HepG2 (cell line): ENCODE data around the gene FDXR. TPM values are rescaled to one million over a fixed set of nuclear protein-coding genes. Genes with fewer than 3 reads are reported as not detected.

ENCODE experiments used
- AGO1 ChIP-seq: fragments of 200-400 bp; formaldehyde crosslinking; IDR thresholded peaks from 2 replicates; pipeline ENCODE4 v1.6.1; 2017; ENCODE audit warnings: mild to moderate bottlenecking, low read depth, low read length, moderate library complexity; ENCODE audit not compliant: poor library complexity, severe bottlenecking
- AGO2 ChIP-seq: fragments of 200-400 bp; formaldehyde crosslinking; optimal IDR thresholded peaks from 2 replicates; pipeline ENCODE3; 2017; ENCODE audit warnings: mild to moderate bottlenecking, low read depth, low read length, moderate library complexity
- CBX2 ChIP-seq, 2 experiments: fragments of 200-600 bp in 1 of 2; sonication (generic); formaldehyde crosslinking in 1 of 2; IDR thresholded peaks; 2 replicates each; pipeline versions ENCODE4 v1.7.0 to v1.8.1; 2018 to 2022; ENCODE audit warnings: low read depth in 2 of 2, low read length in 1 of 2, mild to moderate bottlenecking in 1 of 2, missing genetic modification reagents in 1 of 2
- CENPT ChIP-seq: sonication (generic); formaldehyde crosslinking; IDR thresholded peaks from 2 replicates; pipeline ENCODE4 v1.8.0; 2022; ENCODE audit warnings: low read depth, mild to moderate bottlenecking, moderate library complexity, missing genetic modification reagents
- CHD2 ChIP-seq: IDR thresholded peaks from 2 replicates; pipeline ENCODE4 v1.6.1; 2011; ENCODE audit warnings: low read depth, low read length, improper control_type of control experiment
- FOSL2 ChIP-seq: sonication (generic); formaldehyde crosslinking; IDR thresholded peaks from 2 replicates; pipeline ENCODE4 v1.4.0; 2020; ENCODE audit warnings: missing genetic modification reagents
- KLF13 ChIP-seq: sonication (generic); formaldehyde crosslinking; IDR thresholded peaks from 2 replicates; pipeline ENCODE4 v1.4.0; 2020; ENCODE audit warnings: mild to moderate bottlenecking, missing genetic modification reagents
- MED1 ChIP-seq: sonication (generic); formaldehyde crosslinking; IDR thresholded peaks from 2 replicates; pipeline ENCODE4 v1.4.0; 2020; ENCODE audit warnings: missing genetic modification reagents
- PITX1 ChIP-seq: sonication (generic); formaldehyde crosslinking; IDR thresholded peaks from 2 replicates; pipeline ENCODE4 v1.5.1; 2020; ENCODE audit warnings: mild to moderate bottlenecking, missing genetic modification reagents
- RAD21 ChIP-seq: fragments of 450-650 bp; formaldehyde crosslinking; IDR thresholded peaks from 2 replicates; pipeline ENCODE4 v1.5.0; 2020; ENCODE audit warnings: mild to moderate bottlenecking
- SALL2 ChIP-seq: sonication (generic); formaldehyde crosslinking; IDR thresholded peaks from 2 replicates; pipeline ENCODE4 v1.8.1; 2023; ENCODE audit warnings: mild to moderate bottlenecking, missing genetic modification reagents, inconsistent platforms
- ZNF33B ChIP-seq: sonication (generic); formaldehyde crosslinking; IDR thresholded peaks from 2 replicates; pipeline ENCODE4 v1.5.1; 2020; ENCODE audit warnings: mild to moderate bottlenecking, missing genetic modification reagents
- ZNF501 ChIP-seq: sonication (generic); formaldehyde crosslinking; IDR thresholded peaks from 2 replicates; pipeline ENCODE4 v1.5.1; 2020; ENCODE audit warnings: mild to moderate bottlenecking, moderate library complexity, missing genetic modification reagents
- ZNF547 ChIP-seq: sonication (generic); formaldehyde crosslinking; IDR thresholded peaks from 2 replicates; pipeline ENCODE4 v1.5.1; 2020; ENCODE audit warnings: mild to moderate bottlenecking, missing genetic modification reagents
- ZNF598 ChIP-seq: sonication (generic); formaldehyde crosslinking; IDR thresholded peaks from 2 replicates; pipeline ENCODE4 v1.5.1; 2020; ENCODE audit warnings: mild to moderate bottlenecking, missing genetic modification reagents, borderline replicate concordance
- ZNF720 ChIP-seq: sonication (generic); formaldehyde crosslinking; IDR thresholded peaks from 2 replicates; pipeline ENCODE4 v1.4.0; 2020; ENCODE audit warnings: missing genetic modification reagents
- ZNF768 ChIP-seq: sonication (generic); formaldehyde crosslinking; IDR thresholded peaks from 2 replicates; pipeline ENCODE4 v1.4.0; 2020; ENCODE audit warnings: missing genetic modification reagents
- polyA plus RNA-seq, 8 experiments: library from polyadenylated mRNA; depleted of rRNA in 3 of 8; stranded (reverse) in 7 of 8; unstranded in 1 of 8; fragments of >200 nt; fragmentation: Illumina TruSeq in 4 of 8; extraction: Trizol in 4 of 8; gene quantifications; 2 replicates each; pipeline versions ENCODE4 v1.2.1 to v1.2.3, GENCODE V29; 2011 to 2016; ENCODE audit warnings: low read depth in 4 of 8, missing spikeins in 1 of 8, mixed read lengths in 1 of 8; ENCODE audit not compliant: insufficient read depth in 1 of 8
- total RNA-seq, 5 experiments: library from RNA; depleted of rRNA; stranded (reverse); fragments of >200 nt; fragmentation: Illumina TruSeq; extraction: Trizol; gene quantifications; 2 replicates each; pipeline ENCODE4 v1.2.3, GENCODE V29; 2016; ENCODE audit warnings: low read depth in 1 of 5
- TF ChIP-seq, protein P1 (sequence below): sonication (generic); formaldehyde crosslinking; IDR thresholded peaks from 2 replicates; pipeline ENCODE4 v1.4.0; 2020; ENCODE audit warnings: mild to moderate bottlenecking, missing genetic modification reagents
- TF ChIP-seq, protein P2 (sequence below): IDR thresholded peaks from 2 replicates; pipeline ENCODE4 v1.6.1; 2016; ENCODE audit warnings: low read depth, borderline replicate concordance
- TF ChIP-seq, protein P3 (sequence below): sonication (generic); formaldehyde crosslinking; IDR thresholded peaks from 2 replicates; pipeline ENCODE4 v1.5.1; 2020; ENCODE audit warnings: mild to moderate bottlenecking, missing genetic modification reagents, moderate library complexity
- TF ChIP-seq, protein P4 (sequence below): sonication (generic); formaldehyde crosslinking; IDR thresholded peaks from 2 replicates; pipeline ENCODE4 v1.4.0; 2020; ENCODE audit warnings: missing genetic modification reagents
- TF ChIP-seq, protein P5 (sequence below): sonication (generic); formaldehyde crosslinking; IDR thresholded peaks from 2 replicates; pipeline ENCODE4 v1.4.0; 2020; ENCODE audit warnings: mild to moderate bottlenecking, missing genetic modification reagents
- TF ChIP-seq, protein P6 (sequence below): sonication (generic); formaldehyde crosslinking; IDR thresholded peaks from 2 replicates; pipeline ENCODE4 v1.5.0; 2020; ENCODE audit warnings: mild to moderate bottlenecking, missing genetic modification reagents, moderate library complexity

Gene FDXR
- total and polyA plus RNA-seq, 2 of the 13 experiments (the other 11 are each of a cell fraction or from before 2014, with no cell fraction given): 23.4 to 116 TPM

DNA sequence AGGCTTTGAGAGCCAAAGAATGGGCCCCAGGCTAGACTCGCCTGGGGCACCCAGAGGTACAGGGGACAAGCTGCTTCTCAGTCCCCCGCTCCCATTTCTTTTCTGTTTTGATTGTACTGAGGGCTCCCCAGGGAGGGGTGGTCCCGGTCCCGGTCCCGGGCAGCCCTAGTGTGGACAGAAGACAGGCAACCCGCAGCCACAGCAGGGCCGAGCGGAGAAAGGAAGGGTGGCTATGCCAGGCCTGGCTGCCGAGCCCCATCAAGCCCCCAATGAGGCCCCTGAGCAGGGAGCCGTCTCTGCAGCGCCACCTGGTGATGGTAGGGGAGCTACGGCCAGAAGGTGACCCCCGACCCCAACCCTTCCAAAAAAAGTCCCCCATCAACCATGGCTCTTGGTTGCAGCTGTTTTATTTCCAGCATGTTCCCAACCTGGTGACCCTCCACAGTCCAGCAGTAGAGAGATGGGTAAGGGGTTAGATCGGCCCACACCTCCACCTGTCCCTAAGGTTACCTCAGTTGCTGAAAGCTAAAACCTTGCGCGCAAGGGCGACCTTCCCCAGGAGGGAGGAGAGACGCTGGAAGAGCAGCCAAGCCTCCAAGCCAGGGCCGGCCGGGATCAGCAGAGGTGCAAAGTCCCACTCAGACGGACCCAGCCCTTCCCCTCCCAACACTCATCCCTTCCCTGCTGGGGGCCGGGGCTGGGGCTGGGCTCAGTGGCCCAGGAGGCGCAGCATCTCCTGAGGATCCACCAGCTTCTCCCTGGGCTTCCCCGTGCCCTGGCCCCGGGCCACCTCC lies 10.5 kb downstream of the FDXR start (continued):
- TF ChIP-seq AGO1: peak; percentile 55
- 0 out of 2 replicates have a peak, but pooled peaks have one; percentile 11 for TF ChIP-seq MED1 (CRISPR knock-in tag)
- TF ChIP-seq SALL2 (CRISPR knock-in tag): 0 out of 2 replicates have a peak, but pooled peaks have one; percentile 43
- TF ChIP-seq, protein P1, sequence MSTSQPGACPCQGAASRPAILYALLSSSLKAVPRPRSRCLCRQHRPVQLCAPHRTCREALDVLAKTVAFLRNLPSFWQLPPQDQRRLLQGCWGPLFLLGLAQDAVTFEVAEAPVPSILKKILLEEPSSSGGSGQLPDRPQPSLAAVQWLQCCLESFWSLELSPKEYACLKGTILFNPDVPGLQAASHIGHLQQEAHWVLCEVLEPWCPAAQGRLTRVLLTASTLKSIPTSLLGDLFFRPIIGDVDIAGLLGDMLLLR: 0 out of 2 replicates have a peak, but pooled peaks have one; percentile 53
- no peak for TF ChIP-seq CHD2
- TF ChIP-seq RAD21 (CRISPR knock-in tag): peak; percentile 59
- TF ChIP-seq ZNF598 (CRISPR knock-in tag): 0 out of 2 replicates have a peak, but pooled peaks have one; percentile 32
- TF ChIP-seq, protein P2, sequence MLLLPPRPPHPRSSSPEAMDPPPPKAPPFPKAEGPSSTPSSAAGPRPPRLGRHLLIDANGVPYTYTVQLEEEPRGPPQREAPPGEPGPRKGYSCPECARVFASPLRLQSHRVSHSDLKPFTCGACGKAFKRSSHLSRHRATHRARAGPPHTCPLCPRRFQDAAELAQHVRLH (CRISPR knock-in tag): 0 out of 2 replicates have a peak, but pooled peaks have one; percentile 31
- peak; percentile 67 for TF ChIP-seq AGO2
- 0 out of 2 replicates have a peak, but pooled peaks have one; percentile 15 for TF ChIP-seq ZNF33B (CRISPR knock-in tag)
- TF ChIP-seq CBX2 (IDR thresholded peaks at IDR 0.05; ENCODE audit: low read depth, low read length): no peak
- no peak for TF ChIP-seq CBX2 (CRISPR knock-in tag; IDR thresholded peaks at IDR 0.05; ENCODE audit: low read depth)
- 0 out of 2 replicates have a peak, but pooled peaks have one; percentile 54 for TF ChIP-seq ZNF501 (CRISPR knock-in tag)
- TF ChIP-seq FOSL2 (CRISPR knock-in tag): 0 out of 2 replicates have a peak, but pooled peaks have one; percentile 3
- TF ChIP-seq, protein P3, sequence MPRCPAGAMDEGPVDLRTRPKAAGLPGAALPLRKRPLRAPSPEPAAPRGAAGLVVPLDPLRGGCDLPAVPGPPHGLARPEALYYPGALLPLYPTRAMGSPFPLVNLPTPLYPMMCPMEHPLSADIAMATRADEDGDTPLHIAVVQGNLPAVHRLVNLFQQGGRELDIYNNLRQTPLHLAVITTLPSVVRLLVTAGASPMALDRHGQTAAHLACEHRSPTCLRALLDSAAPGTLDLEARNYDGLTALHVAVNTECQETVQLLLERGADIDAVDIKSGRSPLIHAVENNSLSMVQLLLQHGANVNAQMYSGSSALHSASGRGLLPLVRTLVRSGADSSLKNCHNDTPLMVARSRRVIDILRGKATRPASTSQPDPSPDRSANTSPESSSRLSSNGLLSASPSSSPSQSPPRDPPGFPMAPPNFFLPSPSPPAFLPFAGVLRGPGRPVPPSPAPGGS (CRISPR knock-in tag): 0 out of 2 replicates have a peak, but pooled peaks have one; percentile 42
- no peak for TF ChIP-seq ZNF768 (CRISPR knock-in tag)
- TF ChIP-seq, protein P4, sequence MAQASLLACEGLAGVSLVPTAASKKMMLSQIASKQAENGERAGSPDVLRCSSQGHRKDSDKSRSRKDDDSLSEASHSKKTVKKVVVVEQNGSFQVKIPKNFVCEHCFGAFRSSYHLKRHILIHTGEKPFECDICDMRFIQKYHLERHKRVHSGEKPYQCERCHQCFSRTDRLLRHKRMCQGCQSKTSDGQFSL (CRISPR knock-in tag): no peak
- no peak for TF ChIP-seq CENPT
- peak; percentile 60; the same call in 1 of the 2 replicates for TF ChIP-seq ZNF547 (CRISPR knock-in tag)
- TF ChIP-seq ZNF720 (CRISPR knock-in tag): no peak
- no peak for TF ChIP-seq KLF13 (CRISPR knock-in tag)
- TF ChIP-seq, protein P5, sequence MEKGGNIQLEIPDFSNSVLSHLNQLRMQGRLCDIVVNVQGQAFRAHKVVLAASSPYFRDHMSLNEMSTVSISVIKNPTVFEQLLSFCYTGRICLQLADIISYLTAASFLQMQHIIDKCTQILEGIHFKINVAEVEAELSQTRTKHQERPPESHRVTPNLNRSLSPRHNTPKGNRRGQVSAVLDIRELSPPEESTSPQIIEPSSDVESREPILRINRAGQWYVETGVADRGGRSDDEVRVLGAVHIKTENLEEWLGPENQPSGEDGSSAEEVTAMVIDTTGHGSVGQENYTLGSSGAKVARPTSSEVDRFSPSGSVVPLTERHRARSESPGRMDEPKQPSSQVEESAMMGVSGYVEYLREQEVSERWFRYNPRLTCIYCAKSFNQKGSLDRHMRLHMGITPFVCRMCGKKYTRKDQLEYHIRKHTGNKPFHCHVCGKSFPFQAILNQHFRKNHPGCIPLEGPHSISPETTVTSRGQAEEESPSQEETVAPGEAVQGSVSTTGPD (CRISPR knock-in tag): no peak
- TF ChIP-seq, protein P6, sequence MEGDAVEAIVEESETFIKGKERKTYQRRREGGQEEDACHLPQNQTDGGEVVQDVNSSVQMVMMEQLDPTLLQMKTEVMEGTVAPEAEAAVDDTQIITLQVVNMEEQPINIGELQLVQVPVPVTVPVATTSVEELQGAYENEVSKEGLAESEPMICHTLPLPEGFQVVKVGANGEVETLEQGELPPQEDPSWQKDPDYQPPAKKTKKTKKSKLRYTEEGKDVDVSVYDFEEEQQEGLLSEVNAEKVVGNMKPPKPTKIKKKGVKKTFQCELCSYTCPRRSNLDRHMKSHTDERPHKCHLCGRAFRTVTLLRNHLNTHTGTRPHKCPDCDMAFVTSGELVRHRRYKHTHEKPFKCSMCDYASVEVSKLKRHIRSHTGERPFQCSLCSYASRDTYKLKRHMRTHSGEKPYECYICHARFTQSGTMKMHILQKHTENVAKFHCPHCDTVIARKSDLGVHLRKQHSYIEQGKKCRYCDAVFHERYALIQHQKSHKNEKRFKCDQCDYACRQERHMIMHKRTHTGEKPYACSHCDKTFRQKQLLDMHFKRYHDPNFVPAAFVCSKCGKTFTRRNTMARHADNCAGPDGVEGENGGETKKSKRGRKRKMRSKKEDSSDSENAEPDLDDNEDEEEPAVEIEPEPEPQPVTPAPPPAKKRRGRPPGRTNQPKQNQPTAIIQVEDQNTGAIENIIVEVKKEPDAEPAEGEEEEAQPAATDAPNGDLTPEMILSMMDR (CRISPR knock-in tag): peak; percentile 88
- 0 out of 2 replicates have a peak, but pooled peaks have one; percentile 53 for TF ChIP-seq PITX1
